KG1 (cell line): ENCODE measurements around the gene MPIG6B.

Experiments
- DNase-seq: peaks from one replicate; lab custom pipeline; 2025; lab: John Stamatoyannopoulos, UW

Gene MPIG6B

DNA sequence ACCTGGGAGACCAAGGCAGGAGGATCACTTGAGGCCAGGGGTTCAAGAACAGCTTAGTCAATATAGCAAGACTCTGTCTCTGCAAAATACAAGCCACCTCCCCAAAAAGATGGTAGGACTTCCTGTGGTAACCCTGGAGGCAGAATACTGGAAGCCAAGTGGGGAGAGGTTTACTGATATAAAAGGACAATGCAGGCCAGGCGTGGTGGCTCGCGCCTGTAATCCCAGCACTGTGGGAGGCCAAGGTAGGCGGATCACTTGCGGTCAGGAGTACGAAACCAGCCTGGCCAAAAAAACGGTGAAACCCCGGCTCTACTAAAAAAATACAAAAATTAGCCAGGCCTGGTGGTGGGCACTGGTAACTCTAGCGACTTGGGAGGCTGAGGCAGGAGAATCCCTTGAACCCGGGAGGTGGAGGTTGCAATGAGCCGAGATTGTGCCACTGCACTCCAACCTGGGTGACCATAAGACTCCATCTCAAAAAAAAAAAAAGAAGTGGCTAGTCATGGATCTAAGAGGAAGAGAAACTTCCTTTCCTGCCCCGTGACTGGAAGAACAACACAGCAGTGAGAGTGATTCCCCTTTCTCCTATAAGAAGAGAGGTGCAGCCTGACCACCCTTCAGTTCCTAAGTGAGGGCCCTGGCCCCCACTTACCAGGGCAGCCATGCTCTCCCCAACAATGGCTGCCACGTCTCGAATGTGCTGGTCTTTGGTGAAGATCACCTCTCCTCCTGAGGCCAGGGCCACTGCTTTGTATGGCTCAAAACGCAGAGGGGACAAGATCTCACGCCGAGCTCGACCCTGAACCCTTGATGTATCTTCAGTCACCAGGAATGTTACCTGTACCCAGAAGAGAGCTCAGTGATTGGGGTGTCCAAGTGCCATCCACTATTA, 45.4 kb downstream of the MPIG6B start:
- DNase-seq, result no peak

DNA sequence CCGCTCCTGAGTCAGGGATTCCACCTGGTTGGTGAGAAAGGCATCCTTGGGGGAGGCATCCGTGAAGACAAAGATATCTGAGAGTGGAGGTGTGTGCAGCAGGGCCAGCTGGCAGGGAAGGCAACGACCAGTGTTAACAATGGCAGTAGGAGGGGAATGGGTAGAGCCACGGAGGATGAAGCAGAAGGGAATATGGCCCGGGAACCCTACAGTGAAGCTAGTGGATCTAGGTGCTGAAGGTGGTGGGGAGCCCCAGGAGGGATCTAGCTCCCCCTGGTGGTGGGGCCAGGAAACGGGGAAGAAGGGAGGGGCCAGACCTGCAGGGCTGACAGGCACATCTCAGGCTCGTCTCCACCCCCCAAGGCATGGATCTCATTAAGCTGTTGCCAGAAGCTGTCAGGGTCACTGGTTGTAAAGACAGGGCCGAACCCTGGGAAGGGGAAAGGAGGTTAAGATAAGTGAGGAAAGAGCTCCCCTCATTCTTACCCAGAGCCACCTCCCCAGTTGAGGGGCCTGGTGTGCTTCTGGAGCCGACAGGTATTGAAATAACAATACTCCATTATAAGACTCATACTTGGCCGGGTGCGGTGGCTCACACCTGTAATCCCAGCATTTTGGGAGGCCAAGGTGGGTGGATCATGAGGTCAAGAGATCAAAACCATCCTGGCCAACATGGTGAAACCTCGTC, 46.7 kb downstream of the MPIG6B start:
- peak; percentile 72 for DNase-seq

DNA sequence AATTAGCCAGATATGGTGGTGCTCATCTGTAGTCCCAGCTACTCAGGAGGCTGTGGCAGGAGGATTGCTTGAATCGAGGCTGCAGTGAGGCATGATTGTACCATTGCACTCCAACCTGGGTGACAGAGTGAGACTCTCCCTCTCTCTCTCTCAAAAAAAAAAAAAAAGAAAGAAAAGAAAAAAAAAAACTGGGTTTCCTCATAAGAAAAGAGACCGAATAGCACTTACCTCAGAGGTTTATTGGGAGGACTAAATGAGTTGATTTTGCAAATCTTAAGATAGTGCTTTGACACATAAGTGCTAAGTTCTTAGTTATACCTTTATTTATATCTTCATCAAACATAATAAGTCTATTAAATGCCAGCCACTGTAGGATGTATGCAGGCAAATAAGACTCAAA, 47.7 kb downstream of the MPIG6B start:
- DNase-seq, result no peak

DNA sequence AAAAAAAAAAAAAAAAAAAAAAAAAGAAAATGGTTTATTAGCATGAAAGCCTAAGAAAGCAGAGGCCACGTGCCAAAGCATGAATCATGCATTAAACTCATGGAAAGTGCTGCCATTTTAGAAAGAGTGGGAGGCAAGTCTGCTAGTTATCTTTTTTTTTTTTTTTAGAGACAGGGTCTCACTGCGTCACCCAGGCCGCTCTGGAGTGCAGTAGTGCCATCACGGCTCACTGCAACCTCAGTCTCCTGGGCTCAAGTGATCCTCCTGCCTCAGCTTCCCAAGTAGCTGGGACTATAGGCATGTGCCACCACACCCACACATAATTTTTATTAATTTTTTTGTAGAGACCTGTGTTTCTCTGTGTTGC, 48.8 kb downstream of the MPIG6B start:
- no peak for DNase-seq

DNA sequence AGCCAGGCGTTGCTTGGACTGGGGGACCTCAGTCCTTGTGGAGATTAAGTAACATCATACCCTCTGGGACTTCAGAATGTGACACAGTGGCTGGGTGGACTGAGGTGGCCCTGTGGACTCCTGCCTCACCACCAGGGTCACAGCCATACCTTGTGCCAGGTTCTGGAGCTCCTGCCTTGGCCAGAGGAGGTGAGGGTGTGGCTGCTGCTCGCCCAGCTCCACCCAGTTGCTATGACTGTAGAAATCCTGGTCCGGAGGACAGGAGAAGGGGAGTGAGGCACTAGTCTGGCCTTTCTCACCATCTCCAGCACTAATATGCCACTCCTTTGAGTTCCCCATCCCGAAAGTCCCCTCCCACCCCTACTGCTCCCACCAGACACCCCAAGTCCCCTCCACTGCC, 52.0 kb downstream of the MPIG6B start:
- no peak for DNase-seq

DNA sequence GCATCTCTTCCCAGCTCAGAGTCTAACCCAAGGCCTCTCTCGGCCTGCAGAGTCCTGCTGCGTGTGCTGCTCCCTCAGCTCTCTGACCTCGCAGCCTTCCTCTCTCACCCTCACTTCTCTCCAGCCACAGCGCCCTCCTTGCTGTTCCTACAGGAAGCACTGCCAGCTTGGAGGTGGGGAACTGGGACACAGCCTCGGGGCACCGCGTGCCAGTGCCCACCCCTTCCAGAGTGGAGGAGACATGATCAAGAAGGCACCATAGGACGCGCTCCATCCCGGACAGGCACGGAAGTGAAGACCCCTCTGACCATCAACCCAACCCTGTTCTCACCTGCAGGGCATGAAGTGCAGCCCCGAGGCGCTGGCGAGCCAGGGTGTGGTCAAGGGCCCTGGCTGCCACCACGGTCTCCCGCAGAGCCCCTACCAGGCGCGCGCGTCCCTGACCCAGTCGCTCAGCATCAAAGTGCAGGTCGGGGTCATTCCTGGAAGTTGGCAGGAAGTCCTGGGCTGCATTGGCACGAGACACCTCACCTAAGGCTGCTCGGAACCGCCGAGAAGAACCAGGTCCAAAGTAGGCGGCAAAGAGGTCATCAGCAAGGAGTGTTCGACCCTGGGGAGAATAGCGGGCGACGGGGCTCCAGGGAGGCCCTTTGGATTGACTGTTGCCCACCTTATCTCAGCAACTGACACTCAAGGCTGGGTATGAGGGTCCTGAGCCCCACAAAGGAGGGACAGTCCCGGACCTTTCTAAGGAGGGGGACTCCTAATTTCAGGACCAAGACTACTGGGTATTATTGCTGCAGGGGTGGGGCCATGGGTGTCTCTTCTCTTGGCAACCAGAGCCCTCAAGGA, 52.7 kb downstream of the MPIG6B start:
- no peak for DNase-seq
